Mesenchymal stem cell (in vitro differentiated cells and primary cell): Measurements from ENCODE around the gene COMTD1.

ENCODE experiments used
- DNase-seq: peaks from one replicate; pipeline ENCODE4 v3.0.0-alpha.2; 2013
- H2AFZ ChIP-seq: one replicate; pipeline ENCODE4 v1.6.1; 2013; ENCODE audit warnings: low read depth, mild to moderate bottlenecking, control low read depth, inconsistent platforms, low read length, moderate library complexity
- H2AK5ac ChIP-seq: 2 replicates; pipeline ENCODE4 v1.6.1; 2013; ENCODE audit warnings: low read length, moderate library complexity, mild to moderate bottlenecking, inconsistent platforms; ENCODE audit not compliant: severe bottlenecking
- H2BK120ac ChIP-seq: one replicate; pipeline ENCODE4 v1.6.1; 2013; ENCODE audit warnings: low read depth, mild to moderate bottlenecking, inconsistent platforms, low read length, moderate library complexity
- H2BK12ac ChIP-seq, 2 experiments: one replicate each; pipeline ENCODE4 v1.6.1; 2013; ENCODE audit warnings: inconsistent platforms in 2 of 2, low read length in 2 of 2, mild to moderate bottlenecking in 2 of 2, moderate library complexity in 2 of 2, control low read depth in 1 of 2
- H2BK15ac ChIP-seq: one replicate; pipeline ENCODE4 v1.6.1; 2013; ENCODE audit warnings: mild to moderate bottlenecking, low read depth, inconsistent platforms; ENCODE audit not compliant: poor library complexity, severe bottlenecking
- H2BK5ac ChIP-seq: 2 replicates; pipeline ENCODE4 v1.6.1; 2013; ENCODE audit warnings: low read depth, mild to moderate bottlenecking, low read length, control low read depth, inconsistent platforms; ENCODE audit not compliant: poor library complexity, severe bottlenecking
- H3K14ac ChIP-seq, 2 experiments: one replicate each; pipeline ENCODE4 v1.6.1; 2013; ENCODE audit warnings: inconsistent platforms in 2 of 2, low read length in 2 of 2, control low read depth in 1 of 2, mild to moderate bottlenecking in 1 of 2, moderate library complexity in 1 of 2
- H3K18ac ChIP-seq, 2 experiments: one replicate each; pipeline ENCODE4 v1.6.1; 2013; ENCODE audit warnings: inconsistent platforms in 2 of 2, low read length in 2 of 2, control low read depth in 1 of 2, low read depth in 1 of 2, mild to moderate bottlenecking in 1 of 2
- H3K23ac ChIP-seq, 2 experiments: one replicate each; pipeline ENCODE4 v1.6.1; 2013; ENCODE audit warnings: inconsistent platforms in 2 of 2, low read length in 2 of 2, mild to moderate bottlenecking in 2 of 2, moderate library complexity in 2 of 2, control low read depth in 1 of 2
- H3K27ac ChIP-seq: 2 replicates; pipeline ENCODE4 v1.5.1; 2013; ENCODE audit warnings: mild to moderate bottlenecking, moderate library complexity, low read length, control low read depth, inconsistent platforms; ENCODE audit not compliant: poor library complexity, severe bottlenecking
- H3K27me3 ChIP-seq, 2 experiments: 2 replicates each; pipeline versions ENCODE4 v1.6.1 to v1.7.0; 2013; ENCODE audit warnings: low read length in 2 of 2, mild to moderate bottlenecking in 2 of 2, moderate library complexity in 2 of 2, control low read depth in 1 of 2, inconsistent platforms in 1 of 2; ENCODE audit not compliant: control insufficient read depth in 1 of 2, insufficient read depth in 1 of 2
- H3K36me3 ChIP-seq, 2 experiments: 2 replicates each; pipeline versions ENCODE4 v1.6.1 to v1.7.0; 2013; ENCODE audit warnings: low read length in 2 of 2, control low read depth in 1 of 2, inconsistent platforms in 1 of 2, low read depth in 1 of 2, mild to moderate bottlenecking in 1 of 2; ENCODE audit not compliant: insufficient read depth in 2 of 2, control insufficient read depth in 1 of 2
- H3K4ac ChIP-seq, 2 experiments: one replicate each; pipeline ENCODE4 v1.6.1; 2013; ENCODE audit warnings: inconsistent platforms in 2 of 2, low read length in 2 of 2, mild to moderate bottlenecking in 2 of 2, moderate library complexity in 2 of 2, control low read depth in 1 of 2, low read depth in 1 of 2
- H3K4me1 ChIP-seq: 2 replicates; pipeline ENCODE4 v1.6.1; 2013; ENCODE audit warnings: low read depth, low read length, control low read depth; ENCODE audit not compliant: control insufficient read depth, insufficient read depth
- H3K4me2 ChIP-seq: 2 replicates; pipeline ENCODE4 v1.6.1; 2013; ENCODE audit warnings: low read length, mild to moderate bottlenecking, inconsistent platforms; ENCODE audit not compliant: poor library complexity, severe bottlenecking
- H3K4me3 ChIP-seq, 2 experiments: 2 replicates each; pipeline versions ENCODE4 v1.5.1 to v1.7.0; 2013; ENCODE audit warnings: low read length in 2 of 2, mild to moderate bottlenecking in 2 of 2, control low read depth in 1 of 2, low read depth in 1 of 2; ENCODE audit not compliant: insufficient read depth in 1 of 2
- H3K79me1 ChIP-seq: replicated peaks from 2 replicates; pipeline ENCODE4 v1.6.1; 2013; ENCODE audit warnings: mild to moderate bottlenecking, control low read depth, low read length, inconsistent platforms; ENCODE audit not compliant: poor library complexity, severe bottlenecking
- H3K9ac ChIP-seq: 2 replicates; pipeline ENCODE4 v1.7.0; 2013; ENCODE audit warnings: mild to moderate bottlenecking, low read length, moderate library complexity
- H3K9me3 ChIP-seq: 2 replicates; pipeline ENCODE4 v1.7.0; 2013; ENCODE audit warnings: mild to moderate bottlenecking, low read length; ENCODE audit not compliant: control insufficient read depth
- H4K8ac ChIP-seq: one replicate; pipeline ENCODE4 v1.6.1; 2013; ENCODE audit warnings: inconsistent platforms, mild to moderate bottlenecking, low read length, moderate library complexity
- H4K91ac ChIP-seq: one replicate; pipeline ENCODE4 v1.6.1; 2013; ENCODE audit warnings: mild to moderate bottlenecking, low read length, inconsistent platforms
- WGBS: methylation state at CpG from one replicate; pipeline ENCODE4 v1.1.7; 2013; ENCODE audit warnings: mixed read lengths; 5-methylcytosine and 5-hydroxymethylcytosine counted together

The COMTD1 gene

GRCh38 chr10:75281974-75282373, 46.2 kb upstream of the COMTD1 start:
- Histone ChIP-seq H3K23ac (no peak overlapping the region), H3K4me1 (peaks cover 6% of the 10 kb centered on the region), H4K8ac (no peak overlapping the region), H3K18ac (no peak overlapping the region), H2BK12ac (peak overlapping the region in 1 of 2 experiments; percentile 47), H3K79me1 (no peaks in the 10 kb centered on the region), H3K4me3 (no peak overlapping the region), H3K4ac (no peak overlapping the region), H2BK5ac (no peak overlapping the region), H3K14ac (no peak overlapping the region), H3K9me3 (no peaks in the 10 kb centered on the region), H2BK120ac (no peak overlapping the region), H3K36me3 (no peaks in the 10 kb centered on the region), H4K91ac (no peak overlapping the region), H3K4me2 (no peak overlapping the region), H2AK5ac (no peak overlapping the region), H2AFZ (no peak overlapping the region), H3K27me3 (peaks cover 56 to 72% of the 10 kb centered on the region in 2 experiments), H3K9ac (no peak overlapping the region), H3K27ac (no peak overlapping the region), H2BK15ac (no peak overlapping the region)
- DNase-seq: no peak
- 56% methylated on average over 2 of the region's 2 CpGs for WGBS

GRCh38 chr10:75280236-75280635, 44.5 kb upstream of the COMTD1 start:
- no peak overlapping the region for H3K4me2 ChIP-seq
- H3K9me3 ChIP-seq: no peaks in the 10 kb centered on the region
- H3K79me1 ChIP-seq: no peaks in the 10 kb centered on the region
- no peak overlapping the region for H3K9ac ChIP-seq
- H3K27ac ChIP-seq: no peak overlapping the region
- no peak overlapping the region for H4K91ac ChIP-seq
- no peak overlapping the region for H3K4me3 ChIP-seq
- peaks cover 45 to 66% of the 10 kb centered on the region in 2 experiments for H3K27me3 ChIP-seq
- H2BK15ac ChIP-seq: no peak overlapping the region
- H2BK5ac ChIP-seq: no peak overlapping the region
- H4K8ac ChIP-seq: no peak overlapping the region
- H2AFZ ChIP-seq: no peak overlapping the region
- no peak overlapping the region for H3K4ac ChIP-seq
- H3K23ac ChIP-seq: no peak overlapping the region
- H3K14ac ChIP-seq: no peak overlapping the region
- H2AK5ac ChIP-seq: no peak overlapping the region
- no peak overlapping the region for H3K18ac ChIP-seq
- DNase-seq: no peak
- no peaks in the 10 kb centered on the region for H3K36me3 ChIP-seq
- H3K4me1 ChIP-seq: peaks cover 6% of the 10 kb centered on the region
- no peak overlapping the region for H2BK120ac ChIP-seq
- H2BK12ac ChIP-seq: peak overlapping the region in 1 of 2 experiments; percentile 12
- WGBS: 80% methylated on average over 1 of the region's 2 CpGs

GRCh38 chr10:75276069-75276872, 40.5 kb upstream of the COMTD1 start:
- no peak for DNase-seq
- peak overlapping the region; percentile 0 for H2BK120ac ChIP-seq
- no peak overlapping the region for H2BK5ac ChIP-seq
- no peaks in the 10 kb centered on the region for H3K36me3 ChIP-seq
- no peaks in the 10 kb centered on the region for H3K79me1 ChIP-seq
- no peak overlapping the region for H4K91ac ChIP-seq
- H4K8ac ChIP-seq: no peak overlapping the region
- H2AFZ ChIP-seq: no peak overlapping the region
- 85% methylated on average over 33 of the region's 46 CpGs for WGBS
- no peaks in the 10 kb centered on the region for H3K4me1 ChIP-seq
- H2AK5ac ChIP-seq: no peak overlapping the region
- peaks cover 23 to 49% of the 10 kb centered on the region in 2 experiments for H3K27me3 ChIP-seq
- H3K18ac ChIP-seq: peak overlapping the region in 1 of 2 experiments; percentile 63
- H3K9ac ChIP-seq: no peak overlapping the region
- no peak overlapping the region for H3K4ac ChIP-seq
- H3K27ac ChIP-seq: no peak overlapping the region
- H2BK15ac ChIP-seq: no peak overlapping the region
- peak overlapping the region in 1 of 2 experiments; percentile 38 for H3K14ac ChIP-seq
- H3K4me2 ChIP-seq: no peak overlapping the region
- H2BK12ac ChIP-seq: peak overlapping the region in 1 of 2 experiments; percentile 37
- no peaks in the 10 kb centered on the region for H3K9me3 ChIP-seq
- H3K23ac ChIP-seq: peak overlapping the region in 1 of 2 experiments; percentile 37
- no peak overlapping the region for H3K4me3 ChIP-seq

- no peak overlapping the region for H3K23ac ChIP-seq
- no peak overlapping the region for H2BK15ac ChIP-seq
- no peak overlapping the region for H3K4me3 ChIP-seq
- H4K8ac ChIP-seq: peak overlapping the region; percentile 81
- no peak overlapping the region for H2BK120ac ChIP-seq
- peaks cover 0 to 26% of the 10 kb centered on the region in 2 experiments for H3K27me3 ChIP-seq
- no peak overlapping the region for H3K27ac ChIP-seq
- H3K4ac ChIP-seq: no peak overlapping the region
- H3K14ac ChIP-seq: no peak overlapping the region
- no peak overlapping the region for H2BK5ac ChIP-seq
- peak overlapping the region; percentile 70 for H4K91ac ChIP-seq
- no peaks in the 10 kb centered on the region for H3K4me1 ChIP-seq
- H3K9ac ChIP-seq: no peak overlapping the region
- H3K4me2 ChIP-seq: no peak overlapping the region
- WGBS: 6% methylated on average over 3 of the region's 7 CpGs
- peak overlapping the region in 1 of 2 experiments; percentile 34 for H2BK12ac ChIP-seq
- H2AK5ac ChIP-seq: no peak overlapping the region
- H2AFZ ChIP-seq: no peak overlapping the region
- no peaks in the 10 kb centered on the region for H3K36me3 ChIP-seq
- peak; percentile 75 for DNase-seq
- no peaks in the 10 kb centered on the region for H3K9me3 ChIP-seq
- H3K79me1 ChIP-seq: no peaks in the 10 kb centered on the region
- peak overlapping the region in 1 of 2 experiments; percentile 44 for H3K18ac ChIP-seq
Measured at GRCh38 chr10:75272896-75273295, 37.1 kb upstream of the COMTD1 start.
